Mesenchymal stem cell (in vitro differentiated cells and primary cell): ENCODE data around the gene TIMM44.
"Not testable (repeated sequence)": the region's sequence is repeated elsewhere in the genome, so short reads cannot be mapped to it uniquely, and the experiment has no call there.

Source experiments
- DNase-seq: peaks from one replicate; pipeline ENCODE4 v3.0.0-alpha.2; 2013
- H2AFZ ChIP-seq: one replicate; pipeline ENCODE4 v1.6.1; 2013; ENCODE audit warnings: low read depth, mild to moderate bottlenecking, control low read depth, inconsistent platforms, low read length, moderate library complexity
- H2AK5ac ChIP-seq: 2 replicates; pipeline ENCODE4 v1.6.1; 2013; ENCODE audit warnings: low read length, moderate library complexity, mild to moderate bottlenecking, inconsistent platforms; ENCODE audit not compliant: severe bottlenecking
- H2BK120ac ChIP-seq: one replicate; pipeline ENCODE4 v1.6.1; 2013; ENCODE audit warnings: low read depth, mild to moderate bottlenecking, inconsistent platforms, low read length, moderate library complexity
- H2BK12ac ChIP-seq, 2 experiments: one replicate each; pipeline ENCODE4 v1.6.1; 2013; ENCODE audit warnings: inconsistent platforms in 2 of 2, low read length in 2 of 2, mild to moderate bottlenecking in 2 of 2, moderate library complexity in 2 of 2, control low read depth in 1 of 2
- H2BK15ac ChIP-seq: one replicate; pipeline ENCODE4 v1.6.1; 2013; ENCODE audit warnings: mild to moderate bottlenecking, low read depth, inconsistent platforms; ENCODE audit not compliant: poor library complexity, severe bottlenecking
- H2BK5ac ChIP-seq: 2 replicates; pipeline ENCODE4 v1.6.1; 2013; ENCODE audit warnings: low read depth, mild to moderate bottlenecking, low read length, control low read depth, inconsistent platforms; ENCODE audit not compliant: poor library complexity, severe bottlenecking
- H3K14ac ChIP-seq, 2 experiments: one replicate each; pipeline ENCODE4 v1.6.1; 2013; ENCODE audit warnings: inconsistent platforms in 2 of 2, low read length in 2 of 2, control low read depth in 1 of 2, mild to moderate bottlenecking in 1 of 2, moderate library complexity in 1 of 2
- H3K18ac ChIP-seq, 2 experiments: one replicate each; pipeline ENCODE4 v1.6.1; 2013; ENCODE audit warnings: inconsistent platforms in 2 of 2, low read length in 2 of 2, control low read depth in 1 of 2, low read depth in 1 of 2, mild to moderate bottlenecking in 1 of 2
- H3K23ac ChIP-seq, 2 experiments: one replicate each; pipeline ENCODE4 v1.6.1; 2013; ENCODE audit warnings: inconsistent platforms in 2 of 2, low read length in 2 of 2, mild to moderate bottlenecking in 2 of 2, moderate library complexity in 2 of 2, control low read depth in 1 of 2
- H3K27ac ChIP-seq: 2 replicates; pipeline ENCODE4 v1.5.1; 2013; ENCODE audit warnings: mild to moderate bottlenecking, moderate library complexity, low read length, control low read depth, inconsistent platforms; ENCODE audit not compliant: poor library complexity, severe bottlenecking
- H3K27me3 ChIP-seq, 2 experiments: 2 replicates each; pipeline versions ENCODE4 v1.6.1 to v1.7.0; 2013; ENCODE audit warnings: low read length in 2 of 2, mild to moderate bottlenecking in 2 of 2, moderate library complexity in 2 of 2, control low read depth in 1 of 2, inconsistent platforms in 1 of 2; ENCODE audit not compliant: control insufficient read depth in 1 of 2, insufficient read depth in 1 of 2
- H3K36me3 ChIP-seq, 2 experiments: 2 replicates each; pipeline versions ENCODE4 v1.6.1 to v1.7.0; 2013; ENCODE audit warnings: low read length in 2 of 2, control low read depth in 1 of 2, inconsistent platforms in 1 of 2, low read depth in 1 of 2, mild to moderate bottlenecking in 1 of 2; ENCODE audit not compliant: insufficient read depth in 2 of 2, control insufficient read depth in 1 of 2
- H3K4ac ChIP-seq, 2 experiments: one replicate each; pipeline ENCODE4 v1.6.1; 2013; ENCODE audit warnings: inconsistent platforms in 2 of 2, low read length in 2 of 2, mild to moderate bottlenecking in 2 of 2, moderate library complexity in 2 of 2, control low read depth in 1 of 2, low read depth in 1 of 2
- H3K4me1 ChIP-seq: 2 replicates; pipeline ENCODE4 v1.6.1; 2013; ENCODE audit warnings: low read depth, low read length, control low read depth; ENCODE audit not compliant: control insufficient read depth, insufficient read depth
- H3K4me2 ChIP-seq: 2 replicates; pipeline ENCODE4 v1.6.1; 2013; ENCODE audit warnings: low read length, mild to moderate bottlenecking, inconsistent platforms; ENCODE audit not compliant: poor library complexity, severe bottlenecking
- H3K4me3 ChIP-seq, 2 experiments: 2 replicates each; pipeline versions ENCODE4 v1.5.1 to v1.7.0; 2013; ENCODE audit warnings: low read length in 2 of 2, mild to moderate bottlenecking in 2 of 2, control low read depth in 1 of 2, low read depth in 1 of 2; ENCODE audit not compliant: insufficient read depth in 1 of 2
- H3K79me1 ChIP-seq: replicated peaks from 2 replicates; pipeline ENCODE4 v1.6.1; 2013; ENCODE audit warnings: mild to moderate bottlenecking, control low read depth, low read length, inconsistent platforms; ENCODE audit not compliant: poor library complexity, severe bottlenecking
- H3K9ac ChIP-seq: 2 replicates; pipeline ENCODE4 v1.7.0; 2013; ENCODE audit warnings: mild to moderate bottlenecking, low read length, moderate library complexity
- H3K9me3 ChIP-seq: 2 replicates; pipeline ENCODE4 v1.7.0; 2013; ENCODE audit warnings: mild to moderate bottlenecking, low read length; ENCODE audit not compliant: control insufficient read depth
- H4K8ac ChIP-seq: one replicate; pipeline ENCODE4 v1.6.1; 2013; ENCODE audit warnings: inconsistent platforms, mild to moderate bottlenecking, low read length, moderate library complexity
- H4K91ac ChIP-seq: one replicate; pipeline ENCODE4 v1.6.1; 2013; ENCODE audit warnings: mild to moderate bottlenecking, low read length, inconsistent platforms
- WGBS: methylation state at CpG from one replicate; pipeline ENCODE4 v1.1.7; 2013; ENCODE audit warnings: mixed read lengths; 5-methylcytosine and 5-hydroxymethylcytosine counted together

The TIMM44 gene

GRCh38 chr19:7918062-7918614, 25.3 kb downstream of the TIMM44 start:
- not testable (repeated sequence) for H2AFZ ChIP-seq

GRCh38 chr19:7917267-7918061, 26.0 kb downstream of the TIMM44 start:
- peak overlapping the region; percentile 12 for H2BK120ac ChIP-seq
- no peaks in the 10 kb centered on the region for H3K9me3 ChIP-seq
- H3K4ac ChIP-seq, result peak overlapping the region; percentile 54 to 58
- peak overlapping the region; percentile 83 for H2BK15ac ChIP-seq
- H3K18ac ChIP-seq, result peak overlapping the region; percentile 64 to 88
- H4K8ac ChIP-seq, result peak overlapping the region; percentile 94
- peak; percentile 71 for DNase-seq
- H2AK5ac ChIP-seq, result no peak overlapping the region
- H2AFZ ChIP-seq, result peak overlapping the region; percentile 8
- H3K36me3 ChIP-seq, result peaks cover 16 to 35% of the 10 kb centered on the region in 2 experiments
- H3K14ac ChIP-seq, result no peak overlapping the region
- H2BK5ac ChIP-seq, result no peak overlapping the region
- H2BK12ac ChIP-seq, result peak overlapping the region; percentile 68 to 84
- H3K27me3 ChIP-seq, result peaks cover 21 to 31% of the 10 kb centered on the region in 2 experiments
- H3K4me1 ChIP-seq, result peaks cover 41% of the 10 kb centered on the region
- peak overlapping the region; percentile 54 for H3K4me2 ChIP-seq
- peak overlapping the region; percentile 42 to 63 for H3K4me3 ChIP-seq
- H3K9ac ChIP-seq, result peak overlapping the region; percentile 29
- H3K79me1 ChIP-seq, result peaks cover 2% of the 10 kb centered on the region
- H4K91ac ChIP-seq, result peak overlapping the region; percentile 80
- no peak overlapping the region for H3K23ac ChIP-seq
- no peak overlapping the region for H3K27ac ChIP-seq
- WGBS, result 3% methylated on average over 43 of the region's 71 CpGs

More at GRCh38 chr19:7918062-7918614, 25.3 kb downstream of the TIMM44 start:
- peak overlapping the region; percentile 78 for H4K91ac ChIP-seq
- peaks cover 41% of the 10 kb centered on the region for H3K4me1 ChIP-seq
- H3K9me3 ChIP-seq, H3K27ac ChIP-seq, H3K23ac ChIP-seq, H2AK5ac ChIP-seq, H2BK5ac ChIP-seq, H3K79me1 ChIP-seq, DNase-seq, H3K14ac ChIP-seq, H3K9ac ChIP-seq: not testable (repeated sequence)
- H3K27me3 ChIP-seq, result peaks cover 21 to 31% of the 10 kb centered on the region in 2 experiments
- peak overlapping the region; percentile 94 for H4K8ac ChIP-seq
- peak overlapping the region in 1 of 2 experiments; percentile 54 for H3K4ac ChIP-seq
- peak overlapping the region in 1 of 2 experiments; percentile 88 for H3K18ac ChIP-seq
- peaks cover 18 to 35% of the 10 kb centered on the region in 2 experiments for H3K36me3 ChIP-seq
- H3K4me3 ChIP-seq, result peak overlapping the region; percentile 42 to 63
- WGBS, result 57% methylated on average over 18 of the region's 29 CpGs
- peak overlapping the region; percentile 54 for H3K4me2 ChIP-seq
- H2BK12ac ChIP-seq, result peak overlapping the region; percentile 68 to 84
- peak overlapping the region; percentile 35 for H2BK15ac ChIP-seq
- H2BK120ac ChIP-seq, result peak overlapping the region; percentile 12

GRCh38 chr19:7916955-7917266, 26.6 kb downstream of the TIMM44 start:
- Histone ChIP-seq H3K9me3 (no peaks in the 10 kb centered on the region), H2BK12ac (peak overlapping the region in 1 of 2 experiments; percentile 55), H3K27me3 (peaks cover 21 to 31% of the 10 kb centered on the region in 2 experiments), H2AK5ac (no peak overlapping the region), H3K4ac (no peak overlapping the region), H3K4me1 (peaks cover 41% of the 10 kb centered on the region), H3K36me3 (peaks cover 14 to 35% of the 10 kb centered on the region in 2 experiments), H2BK120ac (no peak overlapping the region), H3K4me3 (peak overlapping the region; percentile 49 to 63), H3K4me2 (peak overlapping the region; percentile 54), H2AFZ (no peak overlapping the region), H4K8ac (peak overlapping the region; percentile 93), H2BK5ac (no peak overlapping the region), H3K27ac (no peak overlapping the region), H3K14ac (no peak overlapping the region), H4K91ac (no peak overlapping the region), H2BK15ac (peak overlapping the region; percentile 54), H3K18ac (no peak overlapping the region), H3K79me1 (peaks cover 4% of the 10 kb centered on the region), H3K9ac (peak overlapping the region; percentile 29), H3K23ac (no peak overlapping the region)
- peak; percentile 21 for DNase-seq
- 5% methylated on average over 12 of the region's 12 CpGs for WGBS
